ENCODE results near the gene CIC. TPM values are rescaled to one million over a fixed set of nuclear protein-coding genes. Genes with fewer than 3 reads are reported as not detected.
A peak's percentile ranks its signal among the peaks of the same experiment; 100 is the strongest.

Gene CIC
- total RNA-seq, 1 experiment from 2014 or later: 60.7 TPM

- TF ChIP-seq EZH2 (IDR thresholded peaks at IDR 0.05; ENCODE audit: low read depth) (no peak), CTCF (conservative IDR thresholded peaks at IDR 0.05) (no peak)
Observed at GRCh38 chr19:42297039-42297438, 28.0 kb downstream of the CIC start.

GRCh38 chr19:42301646-42302203, 32.7 kb downstream of the CIC start, which contains the start of gene PRR19:
Gene PRR19 (plus strand): TSS chr19:42302132. CDS start chr19:42309585, 7,453 bp downstream.
- Histone ChIP-seq H3K4me2 (peak within 1 kb of the TSS; percentile 92), H3K4me3 (peak within 1 kb of the TSS; percentile 78), H3K9me3 (ENCODE audit: insufficient read depth, low read depth) (no peaks in the 10 kb centered on the region), H3K27me3 (ENCODE audit: insufficient read depth, low read depth) (no peaks in the 10 kb centered on the region), H3K9me2 (ENCODE audit: insufficient read depth) (no peaks in the 10 kb centered on the region), H3K27ac (no peak within 1 kb of the TSS), H4K20me1 (ENCODE audit: insufficient read depth) (no peaks in the 10 kb centered on the region), H3K36me3 (ENCODE audit: low read depth) (no peaks in the 10 kb centered on the region), H3K79me2 (ENCODE audit: low read depth) (peaks cover 12% of the 10 kb centered on the region), H3K4me1 (replicated peaks; ENCODE audit: insufficient read depth) (peaks cover 7% of the 10 kb centered on the region; the same call in 1 of the 2 replicates), H2AFZ (peak within 1 kb of the TSS; percentile 94), H3F3A (ENCODE audit: insufficient read depth, low read depth) (peaks cover 5% of the 10 kb centered on the region; the same call in 1 of the 2 replicates)
- intact Hi-C loops (cut with micrococcal nuclease; ENCODE audit: unreplicated experiment): loop anchor here (1.0 to 2.0 kb wide), 2 partner anchors 24 to 59 kb away; partner anchors contain the start of genes GSK3A and MEGF8
- TSS peak; percentile 54 for BruUV-seq (replicated peaks)
- CTCF ChIA-PET: interaction anchor here (0.7 kb wide), 1 partner anchor 140 kb away, joined by 3 read pairs; no protein-coding TSS in a partner anchor
- POLR2A ChIA-PET (ENCODE audit: unreplicated experiment): interaction anchor here (0.6 kb wide), 1 partner anchor 61 kb away, joined by 7 read pairs; no protein-coding TSS in a partner anchor
- TF ChIP-seq EZH2 (IDR thresholded peaks at IDR 0.05; ENCODE audit: low read depth) (no peak), CTCF (conservative IDR thresholded peaks at IDR 0.05) (no peak)
- no peak for DNase-seq

More at GRCh38 chr19:42297039-42297438, 28.0 kb downstream of the CIC start:
- no peak for DNase-seq
- H3K27ac ChIP-seq: no peak overlapping the region
- BruUV-seq (replicated peaks): no TSS peak
- no peak overlapping the region for H3K4me2 ChIP-seq
- no peaks in the 10 kb centered on the region for H3K9me2 ChIP-seq (ENCODE audit: insufficient read depth)
- H3F3A ChIP-seq (ENCODE audit: insufficient read depth, low read depth): peaks cover 5% of the 10 kb centered on the region; the same call in 1 of the 2 replicates
- no peaks in the 10 kb centered on the region for H3K9me3 ChIP-seq (ENCODE audit: insufficient read depth, low read depth)
- no peaks in the 10 kb centered on the region for H3K36me3 ChIP-seq (ENCODE audit: low read depth)
- H2AFZ ChIP-seq: no peak overlapping the region
- peaks cover 7% of the 10 kb centered on the region; the same call in 1 of the 2 replicates for H3K4me1 ChIP-seq (replicated peaks; ENCODE audit: insufficient read depth)
- CTCF ChIA-PET: interaction anchor here (0.7 kb wide), 1 partner anchor 52 kb away, joined by 3 read pairs; no protein-coding TSS in a partner anchor
- H3K27me3 ChIP-seq (ENCODE audit: insufficient read depth, low read depth): no peaks in the 10 kb centered on the region
- peaks cover 12% of the 10 kb centered on the region for H3K79me2 ChIP-seq (ENCODE audit: low read depth)
- POLR2A ChIA-PET (ENCODE audit: unreplicated experiment): no interaction called here
- H4K20me1 ChIP-seq (ENCODE audit: insufficient read depth): no peaks in the 10 kb centered on the region
- no peak overlapping the region for H3K4me3 ChIP-seq
- intact Hi-C loops (cut with micrococcal nuclease; ENCODE audit: unreplicated experiment): no loop called here

- TF ChIP-seq EZH2 (IDR thresholded peaks at IDR 0.05; ENCODE audit: low read depth) (no peak), CTCF (conservative IDR thresholded peaks at IDR 0.05) (no peak)
- Histone ChIP-seq H3K4me2 (peak overlapping the region; percentile 92), H3K9me2 (ENCODE audit: insufficient read depth) (no peaks in the 10 kb centered on the region), H3K4me1 (replicated peaks; ENCODE audit: insufficient read depth) (peaks cover 7% of the 10 kb centered on the region; the same call in 1 of the 2 replicates), H3K27ac (no peak overlapping the region), H3K4me3 (peak overlapping the region; percentile 38; the same call in 1 of the 2 replicates), H3K9me3 (ENCODE audit: insufficient read depth, low read depth) (no peaks in the 10 kb centered on the region), H3K36me3 (ENCODE audit: low read depth) (no peaks in the 10 kb centered on the region), H4K20me1 (ENCODE audit: insufficient read depth) (no peaks in the 10 kb centered on the region), H3F3A (ENCODE audit: insufficient read depth, low read depth) (peaks cover 5% of the 10 kb centered on the region; the same call in 1 of the 2 replicates), H3K79me2 (ENCODE audit: low read depth) (peaks cover 12% of the 10 kb centered on the region), H2AFZ (0 out of 2 replicates have a peak overlapping the region, but pooled peaks have one; percentile 50), H3K27me3 (ENCODE audit: insufficient read depth, low read depth) (no peaks in the 10 kb centered on the region)
- CTCF ChIA-PET: interaction anchor here (0.6 kb wide), 1 partner anchor 44 kb away, joined by 3 read pairs; no protein-coding TSS in a partner anchor
- DNase-seq: no peak
- POLR2A ChIA-PET (ENCODE audit: unreplicated experiment): no interaction called here
- intact Hi-C loops (cut with micrococcal nuclease; ENCODE audit: unreplicated experiment): loop anchor here (2.0 kb wide), 1 partner anchor 60 kb away; the partner anchor contains the start of gene GSK3A
- no TSS peak for BruUV-seq (replicated peaks)
Observed at GRCh38 chr19:42303101-42303464, 34.0 kb downstream of the CIC start.
